ENCODE data around the gene GPR26.

DNA sequence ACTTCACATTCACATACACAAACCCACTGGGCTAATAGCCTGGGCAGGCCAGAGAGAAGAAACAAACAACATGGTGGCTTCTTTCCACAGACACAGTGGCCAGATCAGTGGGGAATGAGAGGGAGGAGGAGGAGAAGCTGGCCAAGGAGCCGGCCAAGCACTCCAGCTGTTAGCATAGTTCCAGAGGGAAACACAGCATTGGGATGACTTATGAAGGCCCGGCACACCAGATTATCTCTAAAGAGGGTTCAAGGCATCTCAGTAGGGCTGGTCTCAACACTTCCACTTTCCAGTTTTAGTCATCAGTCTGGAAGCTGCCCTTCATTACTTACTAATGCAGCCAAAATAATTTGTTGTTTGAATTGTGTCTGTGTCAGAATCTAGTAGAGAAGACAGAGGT is 42.1 kb upstream of the GPR26 start:
- TF ChIP-seq, protein P1, sequence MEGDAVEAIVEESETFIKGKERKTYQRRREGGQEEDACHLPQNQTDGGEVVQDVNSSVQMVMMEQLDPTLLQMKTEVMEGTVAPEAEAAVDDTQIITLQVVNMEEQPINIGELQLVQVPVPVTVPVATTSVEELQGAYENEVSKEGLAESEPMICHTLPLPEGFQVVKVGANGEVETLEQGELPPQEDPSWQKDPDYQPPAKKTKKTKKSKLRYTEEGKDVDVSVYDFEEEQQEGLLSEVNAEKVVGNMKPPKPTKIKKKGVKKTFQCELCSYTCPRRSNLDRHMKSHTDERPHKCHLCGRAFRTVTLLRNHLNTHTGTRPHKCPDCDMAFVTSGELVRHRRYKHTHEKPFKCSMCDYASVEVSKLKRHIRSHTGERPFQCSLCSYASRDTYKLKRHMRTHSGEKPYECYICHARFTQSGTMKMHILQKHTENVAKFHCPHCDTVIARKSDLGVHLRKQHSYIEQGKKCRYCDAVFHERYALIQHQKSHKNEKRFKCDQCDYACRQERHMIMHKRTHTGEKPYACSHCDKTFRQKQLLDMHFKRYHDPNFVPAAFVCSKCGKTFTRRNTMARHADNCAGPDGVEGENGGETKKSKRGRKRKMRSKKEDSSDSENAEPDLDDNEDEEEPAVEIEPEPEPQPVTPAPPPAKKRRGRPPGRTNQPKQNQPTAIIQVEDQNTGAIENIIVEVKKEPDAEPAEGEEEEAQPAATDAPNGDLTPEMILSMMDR (IDR thresholded peaks at IDR 0.05) = no peak
- no peak for TF ChIP-seq ZFX (IDR thresholded peaks at IDR 0.05; ENCODE audit: borderline replicate concordance)
